ENCODE results near the gene GPS1.

GPS1 gene

GRCh38 chr17:82041144-82041814 is 10.4 kb upstream of the GPS1 start:
- DNase-seq (ENCODE audit: low read depth in 3 of 3, low spot score in 1 of 3), result no peak

GRCh38 chr17:82042649-82043048 is 9.0 kb upstream of the GPS1 start:
- no peak for DNase-seq (ENCODE audit: low read depth in 3 of 3, low spot score in 1 of 3)

GRCh38 chr17:82043507-82043906 is 8.2 kb upstream of the GPS1 start:
- DNase-seq (ENCODE audit: low read depth in 3 of 3, low spot score in 1 of 3), result no peak

DNA sequence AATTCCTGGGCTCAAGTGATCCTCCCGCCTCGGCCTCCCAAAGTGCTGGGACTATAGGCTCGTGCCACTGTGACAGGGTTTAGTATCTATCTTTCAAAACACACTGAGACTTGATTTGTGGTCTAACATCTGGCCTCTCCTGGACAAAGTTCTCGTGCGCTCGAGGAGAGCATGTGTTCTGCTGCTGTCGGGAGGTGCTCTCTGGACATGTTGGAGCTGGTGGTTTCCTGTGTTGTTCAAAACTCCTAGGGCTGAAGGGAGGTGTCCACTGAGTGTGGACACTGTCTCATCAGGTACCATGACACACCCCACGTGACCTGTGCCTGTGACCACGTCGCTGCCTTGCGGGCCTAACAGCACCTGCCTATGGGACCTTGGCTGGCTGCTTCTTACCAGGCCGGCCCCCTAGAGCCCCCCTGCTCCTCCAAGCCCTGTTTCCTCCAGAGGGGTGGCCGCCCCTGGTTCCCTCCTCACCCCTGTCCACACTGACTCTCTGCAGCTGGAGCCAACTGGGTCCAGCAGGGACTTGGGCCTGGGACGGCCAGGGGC is 5.7 kb upstream of the GPS1 start:
- no peak for DNase-seq (ENCODE audit: low read depth in 3 of 3, low spot score in 1 of 3)

DNA sequence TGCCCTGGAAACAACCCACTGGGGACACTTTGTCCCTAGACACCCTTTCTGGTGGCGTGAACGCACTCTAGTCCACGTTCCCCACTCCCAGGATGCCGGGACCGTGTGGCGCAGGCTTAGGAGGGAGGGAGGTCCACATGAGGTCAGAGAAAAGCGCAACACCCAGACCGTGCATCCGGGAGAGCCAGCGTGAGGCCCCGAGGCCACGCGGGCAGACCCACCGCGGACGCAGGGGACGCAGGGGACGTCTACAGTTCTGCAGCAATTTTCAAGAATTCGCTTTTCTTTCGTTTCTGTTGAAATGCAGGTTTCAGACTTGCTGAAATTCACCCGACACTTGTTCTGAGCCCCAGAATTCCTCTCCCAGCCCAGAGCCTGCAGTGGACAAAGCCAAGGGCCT is 4.8 kb upstream of the GPS1 start:
- no peak for DNase-seq (ENCODE audit: low read depth in 3 of 3, low spot score in 1 of 3)

- no peak for DNase-seq (ENCODE audit: low read depth in 3 of 3, low spot score in 1 of 3)
Measured at GRCh38 chr17:82047379-82047778, 4.3 kb upstream of the GPS1 start.

DNA sequence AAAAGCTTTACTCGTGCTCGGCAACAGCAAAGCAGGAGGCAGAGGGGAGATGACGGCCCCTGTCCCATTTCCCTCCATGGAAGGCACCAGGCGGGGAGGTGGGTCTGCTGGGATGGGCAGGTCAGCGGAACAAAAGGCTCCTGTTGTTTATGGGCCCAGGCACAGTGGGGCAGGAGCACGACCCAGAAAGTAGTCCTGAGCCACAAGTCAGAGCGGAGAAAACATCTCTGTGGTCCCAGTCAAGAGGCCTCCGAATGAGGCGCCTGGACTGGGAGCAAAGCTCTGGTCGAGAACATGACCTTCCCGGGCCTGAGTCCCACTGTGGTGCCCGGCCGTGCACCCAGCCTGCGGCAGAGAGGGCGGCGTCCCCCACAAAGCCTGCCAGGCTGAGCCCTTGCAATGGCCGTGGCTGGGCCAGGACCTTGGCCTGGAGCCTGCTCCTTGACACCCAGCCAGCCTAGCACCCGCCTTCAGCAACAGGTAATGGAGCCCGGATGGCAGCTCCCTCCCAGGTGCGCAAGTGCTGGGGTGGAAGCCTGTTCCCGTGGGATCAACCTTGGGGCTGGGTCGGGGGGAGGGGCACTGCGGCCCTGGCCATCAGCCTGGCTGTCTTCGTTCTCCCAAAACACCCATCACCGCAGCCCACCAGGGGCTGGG is 3.7 kb upstream of the GPS1 start:
- no peak for DNase-seq (ENCODE audit: low read depth in 3 of 3, low spot score in 1 of 3)

- no peak for DNase-seq (ENCODE audit: low read depth in 3 of 3, low spot score in 1 of 3)
Measured at GRCh38 chr17:82048571-82048971, 3.1 kb upstream of the GPS1 start.

DNA sequence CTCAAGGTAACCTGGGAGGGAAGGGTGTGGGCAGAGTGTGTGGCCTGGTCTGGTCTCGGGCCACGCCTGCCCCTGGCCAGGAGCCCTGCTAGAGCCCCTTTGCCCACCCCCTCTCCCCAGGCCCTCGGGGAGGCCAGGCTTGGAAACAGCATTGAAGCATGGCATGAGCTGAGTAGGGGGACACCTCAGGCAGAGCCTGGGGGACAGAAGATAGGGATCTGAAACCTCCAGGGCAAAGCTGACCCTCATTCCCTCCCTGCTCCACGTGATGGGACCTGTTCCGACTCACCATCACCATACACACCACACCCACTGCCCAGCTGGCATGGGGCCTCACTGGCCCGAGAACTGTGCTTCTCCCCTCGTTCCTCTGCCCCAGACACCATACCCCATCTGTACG is 2.6 kb upstream of the GPS1 start:
- no peak for DNase-seq (ENCODE audit: low read depth in 3 of 3, low spot score in 1 of 3)

DNA sequence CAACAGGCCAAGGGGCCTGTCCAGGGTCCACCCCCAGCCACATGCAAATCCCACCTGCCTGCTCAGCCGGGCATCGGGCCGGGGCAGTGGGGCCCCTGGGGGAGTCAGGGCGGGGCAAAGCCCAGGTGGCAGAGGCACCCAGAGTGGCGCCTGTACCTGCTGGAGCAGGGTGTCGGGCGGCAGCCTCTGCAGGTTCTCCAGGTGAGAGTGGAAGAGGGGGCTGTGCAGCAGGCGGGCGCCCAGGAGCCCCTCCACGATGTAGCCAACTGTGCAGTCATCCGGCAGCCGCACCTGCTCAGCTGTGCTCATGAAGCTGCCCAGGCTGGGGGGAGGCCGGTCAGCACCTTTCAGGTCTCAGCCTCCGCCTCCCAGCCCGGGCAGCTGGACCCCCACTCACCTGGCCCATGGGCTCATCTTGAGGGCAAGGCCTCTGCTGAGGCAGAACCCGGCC is 2.2 kb upstream of the GPS1 start:
- DNase-seq (ENCODE audit: low read depth in 3 of 3, low spot score in 1 of 3), result no peak

DNA sequence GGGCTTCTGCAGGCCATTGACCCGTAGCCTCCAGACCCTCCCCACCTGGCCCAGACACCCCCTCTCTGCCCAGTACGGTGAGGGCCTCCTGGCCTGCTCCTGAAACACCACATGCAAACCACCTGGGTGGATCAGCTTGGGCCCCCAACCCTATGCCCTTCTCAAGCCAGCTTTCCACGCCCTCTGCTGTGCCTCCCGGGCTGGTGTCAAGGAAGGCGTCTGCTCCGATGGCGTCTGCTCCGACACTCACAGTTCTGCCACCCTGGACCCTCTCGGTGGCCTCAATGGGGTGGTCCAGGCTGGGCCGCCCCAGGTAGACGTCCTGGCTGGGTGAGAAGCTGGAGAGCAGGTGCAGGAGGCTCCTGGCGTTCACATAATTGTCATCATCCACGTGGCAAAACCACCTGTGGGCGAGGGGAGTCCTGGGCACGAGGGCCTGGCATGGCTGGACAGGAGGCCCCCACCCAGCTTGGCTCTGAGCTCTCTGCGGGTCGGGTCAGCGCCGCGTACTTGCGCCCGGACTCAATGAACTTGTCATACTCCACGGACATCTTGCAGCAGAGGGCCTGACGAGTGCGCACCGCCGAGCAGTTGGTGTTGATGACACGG is 1.4 kb upstream of the GPS1 start:
- no peak for DNase-seq (ENCODE audit: low read depth in 3 of 3, low spot score in 1 of 3)

DNA sequence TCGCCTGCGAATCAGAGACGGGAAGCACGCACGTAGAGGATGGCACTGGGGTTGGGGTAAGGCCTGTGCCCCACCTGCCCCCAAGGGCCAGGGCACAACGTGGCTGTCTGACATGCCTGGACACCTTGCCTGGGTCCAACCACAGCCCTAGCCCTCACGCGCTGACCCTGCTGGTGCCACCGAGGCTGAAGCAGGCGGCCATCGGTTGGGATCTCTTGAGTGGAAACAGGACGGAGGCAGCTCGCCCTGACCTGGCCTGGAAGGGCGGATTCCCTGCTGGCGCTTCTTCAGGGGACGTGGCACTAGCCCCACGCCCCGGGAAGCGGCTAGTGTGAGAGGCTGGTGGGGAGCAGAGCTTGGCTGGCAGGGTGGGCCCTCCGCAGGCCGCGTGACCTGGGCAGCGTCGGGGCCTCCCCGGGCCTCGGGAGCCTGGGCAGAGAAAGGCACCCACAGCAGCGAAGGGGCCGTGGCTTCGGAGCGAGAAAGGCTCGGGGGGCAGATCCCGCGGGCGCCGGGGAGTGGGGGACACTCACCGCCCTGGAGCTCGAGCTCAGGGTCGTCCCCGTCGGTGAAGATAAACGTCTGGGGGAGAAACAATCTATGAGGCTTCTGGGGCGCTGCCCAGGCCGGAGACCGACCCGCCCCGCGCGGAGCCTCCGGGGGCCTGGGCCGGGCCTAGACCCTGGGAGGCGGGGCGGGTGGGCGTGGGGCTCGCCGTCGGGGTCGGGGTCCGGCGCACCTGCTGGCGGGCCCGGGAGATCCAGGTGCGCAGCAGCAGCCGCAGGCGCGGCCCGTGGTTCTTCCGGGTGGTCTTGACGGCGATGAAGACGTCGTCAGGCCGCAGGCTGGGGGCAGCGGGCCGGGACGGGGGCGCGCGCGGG is 697 bp upstream of the GPS1 start:
- no peak for DNase-seq (ENCODE audit: low read depth in 3 of 3, low spot score in 1 of 3)

DNA sequence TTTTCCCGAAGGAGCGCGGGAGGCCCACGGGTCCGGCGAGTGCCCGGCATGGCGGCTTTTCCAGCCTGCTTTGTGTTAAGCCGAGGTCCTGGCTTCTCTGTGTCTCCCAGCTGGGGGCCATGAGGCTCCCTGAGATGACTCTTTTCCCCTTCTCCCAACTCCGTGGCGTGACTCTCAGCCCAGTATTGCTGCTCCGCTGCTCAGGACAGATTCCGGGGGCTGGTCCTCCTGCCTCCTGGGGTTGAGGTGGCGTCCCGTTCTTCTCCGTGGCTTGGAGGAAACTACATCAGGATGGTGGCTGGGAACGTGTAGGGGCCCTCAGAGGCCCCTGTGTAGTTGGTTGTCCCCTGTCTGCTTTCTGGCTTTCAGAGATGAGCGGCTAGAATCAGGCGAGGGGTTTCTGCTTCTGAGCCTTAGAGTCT is 951 bp downstream of the GPS1 start:
- no peak for DNase-seq (ENCODE audit: low read depth in 3 of 3, low spot score in 1 of 3)

- no peak for DNase-seq (ENCODE audit: low read depth in 3 of 3, low spot score in 1 of 3)
Measured at GRCh38 chr17:82053130-82053529, 1.4 kb downstream of the GPS1 start.

GRCh38 chr17:82053556-82054263 is 2.0 kb downstream of the GPS1 start:
- DNase-seq (ENCODE audit: low read depth in 3 of 3, low spot score in 1 of 3), result no peak

DNA sequence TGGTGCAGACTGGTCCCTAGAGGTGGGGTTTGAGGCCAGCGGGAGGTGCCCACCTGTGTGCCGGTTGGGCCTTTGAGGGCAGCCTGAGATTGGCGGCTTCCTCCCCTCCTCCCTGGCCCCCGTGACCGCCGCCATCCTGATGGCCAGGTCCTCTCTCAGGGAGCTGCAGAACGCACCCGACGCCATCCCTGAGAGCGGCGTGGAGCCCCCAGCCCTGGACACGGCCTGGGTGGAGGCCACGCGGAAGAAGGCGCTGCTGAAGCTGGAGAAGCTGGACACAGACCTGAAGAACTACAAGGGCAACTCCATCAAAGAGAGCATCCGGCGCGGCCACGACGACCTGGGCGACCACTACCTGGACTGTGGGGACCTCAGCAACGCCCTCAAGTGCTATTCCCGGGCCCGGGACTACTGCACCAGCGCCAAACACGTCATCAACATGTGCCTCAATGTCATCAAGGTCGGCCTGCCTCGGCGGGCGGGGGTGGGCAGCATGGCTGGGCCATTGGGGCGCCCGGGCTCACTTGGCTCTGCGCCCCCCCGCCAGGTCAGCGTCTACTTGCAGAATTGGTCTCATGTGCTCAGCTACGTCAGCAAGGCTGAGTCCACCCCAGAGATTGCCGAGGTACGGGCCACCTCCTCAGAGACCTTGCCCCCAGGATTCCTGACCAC is 2.8 kb downstream of the GPS1 start:
- DNase-seq (ENCODE audit: low read depth in 3 of 3, low spot score in 1 of 3), result no peak

DNA sequence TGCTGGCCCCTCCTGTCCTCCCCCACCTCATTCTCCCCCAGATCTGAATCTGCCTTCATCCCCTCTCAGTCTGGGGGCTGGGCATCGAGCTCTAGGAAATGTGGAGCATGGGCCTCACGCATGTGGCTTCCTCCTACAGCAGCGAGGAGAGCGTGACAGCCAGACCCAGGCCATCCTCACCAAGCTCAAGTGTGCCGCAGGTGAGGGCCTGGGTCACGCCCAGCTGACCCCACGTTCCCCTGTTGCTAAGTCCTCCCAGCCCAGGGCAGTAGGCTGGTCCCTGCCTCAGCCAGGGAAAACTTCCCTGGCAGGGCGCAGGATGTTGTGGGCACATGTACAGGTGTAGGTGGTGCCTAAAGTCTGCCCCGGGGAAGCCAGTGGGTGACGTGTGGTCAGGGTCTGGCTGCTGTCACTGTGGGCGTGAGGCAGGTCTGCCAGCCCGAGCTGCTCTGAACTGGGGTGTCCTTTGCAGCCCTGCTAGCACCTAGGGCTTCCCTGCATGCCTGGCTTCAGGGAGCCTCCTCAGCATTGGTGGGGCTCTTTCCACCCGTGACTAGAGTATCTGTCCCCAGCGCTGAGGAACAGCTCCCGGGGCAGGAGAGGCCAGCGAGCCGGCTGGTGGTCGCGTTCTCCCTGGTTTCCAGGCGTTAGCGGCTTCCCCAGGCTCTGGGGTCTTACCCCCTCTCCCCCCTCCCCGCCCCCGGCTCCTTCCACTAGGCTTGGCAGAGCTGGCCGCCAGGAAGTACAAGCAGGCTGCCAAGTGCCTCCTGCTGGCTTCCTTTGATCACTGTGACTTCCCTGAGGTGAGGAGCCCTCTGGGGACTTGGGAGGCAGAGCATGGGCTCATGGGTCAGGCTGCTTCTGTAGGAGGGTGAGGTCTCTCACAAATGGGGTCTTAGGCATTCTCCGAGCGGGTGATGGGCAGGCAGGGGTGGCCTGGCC is 3.6 kb downstream of the GPS1 start:
- no peak for DNase-seq (ENCODE audit: low read depth in 3 of 3, low spot score in 1 of 3)

DNA sequence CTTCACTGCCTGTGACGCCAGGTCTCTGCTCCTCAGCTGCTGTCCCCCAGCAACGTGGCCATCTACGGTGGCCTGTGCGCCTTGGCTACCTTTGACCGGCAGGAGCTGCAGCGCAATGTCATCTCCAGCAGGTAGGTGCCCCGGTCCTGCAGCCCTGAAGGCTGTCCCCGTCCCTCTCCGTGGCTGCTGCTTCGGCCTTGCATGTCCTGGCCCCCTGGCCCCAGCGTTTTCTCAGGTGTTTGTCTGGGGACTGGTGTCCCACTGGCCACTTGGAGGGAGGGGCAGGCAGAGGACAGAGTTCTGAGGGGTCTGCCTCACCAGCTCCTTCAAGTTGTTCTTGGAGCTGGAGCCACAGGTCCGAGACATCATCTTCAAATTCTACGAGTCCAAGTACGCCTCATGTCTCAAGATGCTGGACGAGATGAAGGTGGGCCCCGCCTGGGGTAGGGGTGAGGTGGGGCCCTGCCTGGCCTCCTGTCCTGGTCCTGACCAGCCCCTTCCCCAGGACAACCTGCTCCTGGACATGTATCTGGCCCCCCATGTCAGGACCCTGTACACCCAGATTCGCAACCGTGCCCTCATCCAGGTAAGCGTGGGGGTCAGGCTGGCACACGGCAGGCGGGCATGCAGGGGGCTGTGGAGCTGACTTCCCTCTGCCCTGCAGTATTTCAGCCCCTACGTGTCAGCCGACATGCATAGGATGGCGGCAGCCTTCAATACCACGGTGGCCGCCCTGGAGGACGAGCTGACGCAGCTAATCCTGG is 4.4 kb downstream of the GPS1 start:
- DNase-seq (ENCODE audit: low read depth in 3 of 3, low spot score in 1 of 3), result no peak

All from stimulated activated CD4-positive, alpha-beta T cell treated with anti-CD3 and anti-CD28 coated beads, TNF-alpha, amount 100 ng/mL, for 1 hour (primary cell).